T-helper 1 cell treated with Interleukin-12 subunit alpha and Interleukin-12 subunit beta and Interleukin-4 antibody, amounts not matched to agents 30 ng/mL and 1 ng/mL, for 36 hours (primary cell): ENCODE data around the gene DGLUCY. TPM values are rescaled to one million over a fixed set of nuclear protein-coding genes. Genes with fewer than 3 reads are reported as not detected.
"Not testable (repeated sequence)": the region's sequence is repeated elsewhere in the genome, so short reads cannot be mapped to it uniquely, and the experiment has no call there.

Experiments
- intact Hi-C: fragments of 100-400 bp; cut with micrococcal nuclease; formaldehyde crosslinking; loops from one replicate; pipeline ENCODE4 v1.15.1; 2024
- total RNA-seq: library from RNA; stranded (reverse); gene quantifications from 2 replicates; pipeline ENCODE4 v1.2.3, GENCODE V29; 2022

The DGLUCY gene
- total RNA-seq: 87.4 and 93.0 TPM in 2 replicates

GRCh38 chr14:91113829-91114078 is at the start of gene DGLUCY:
Gene DGLUCY (plus strand): TSS chr14:91114073. CDS start chr14:91160295, 46,222 bp downstream.
- intact Hi-C loops: loop anchor here (1.0 to 2.0 kb wide), 11 partner anchors 29 to 729 kb away; partner anchors contain the start of genes CCDC88C and RPS6KA5

DNA sequence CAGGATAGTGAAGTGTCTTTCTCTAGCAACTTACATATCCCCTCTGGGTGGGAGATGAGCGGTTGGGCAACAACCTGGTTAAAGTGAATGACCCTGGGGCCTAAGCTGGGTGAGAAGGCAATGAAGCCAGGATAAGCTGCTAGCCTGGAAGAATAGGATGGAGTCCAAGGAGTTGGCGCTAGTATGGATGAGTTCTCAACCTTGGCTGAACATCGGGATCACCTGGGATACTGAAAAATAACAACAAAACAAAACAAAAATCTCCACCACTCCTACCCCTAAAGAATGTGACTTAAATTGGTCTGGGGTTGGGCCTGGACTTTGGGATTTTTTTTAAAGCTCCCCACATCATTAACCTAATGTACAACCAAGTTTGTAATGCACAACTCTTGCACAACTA is 48.6 kb upstream of the DGLUCY start:
- intact Hi-C loops: no loop called here

- intact Hi-C loops: loop anchor here (1.0 kb wide), 1 partner anchor 11 kb away; no protein-coding TSS in a partner anchor
Observed at GRCh38 chr14:91067186-91067585, 46.7 kb upstream of the DGLUCY start.

DNA sequence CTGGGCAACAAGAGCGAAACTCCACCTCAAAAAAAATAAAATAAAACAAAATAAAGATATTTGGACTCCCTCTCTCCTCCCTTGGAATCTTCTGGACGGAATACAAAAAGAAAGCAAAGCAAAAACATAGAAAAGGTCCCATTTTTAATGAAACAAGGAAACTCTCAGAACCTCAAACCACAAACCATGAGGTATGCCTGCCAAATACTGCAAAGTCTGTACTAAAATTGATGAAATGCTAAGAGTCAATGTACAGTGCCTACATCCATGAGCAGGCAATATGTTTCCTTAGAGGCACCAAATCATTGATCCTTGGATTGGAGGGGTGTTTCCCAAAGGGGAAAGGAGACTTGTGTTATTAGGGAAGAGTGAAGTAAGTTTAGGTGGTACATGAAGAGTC is 45.2 kb upstream of the DGLUCY start:
- intact Hi-C loops: loop anchor here (2.0 kb wide), 1 partner anchor 250 kb away; no protein-coding TSS in a partner anchor

GRCh38 chr14:91070572-91070971 is 43.3 kb upstream of the DGLUCY start:
- intact Hi-C loops: no loop called here

GRCh38 chr14:91075553-91075952 is 38.3 kb upstream of the DGLUCY start:
- intact Hi-C loops: no loop called here

- intact Hi-C loops: loop anchor here (1.0 to 2.0 kb wide), 5 partner anchors 11 to 151 kb away; partner anchors contain the start of gene DGLUCY
Observed at GRCh38 chr14:91078095-91078737, 35.7 kb upstream of the DGLUCY start.

DNA sequence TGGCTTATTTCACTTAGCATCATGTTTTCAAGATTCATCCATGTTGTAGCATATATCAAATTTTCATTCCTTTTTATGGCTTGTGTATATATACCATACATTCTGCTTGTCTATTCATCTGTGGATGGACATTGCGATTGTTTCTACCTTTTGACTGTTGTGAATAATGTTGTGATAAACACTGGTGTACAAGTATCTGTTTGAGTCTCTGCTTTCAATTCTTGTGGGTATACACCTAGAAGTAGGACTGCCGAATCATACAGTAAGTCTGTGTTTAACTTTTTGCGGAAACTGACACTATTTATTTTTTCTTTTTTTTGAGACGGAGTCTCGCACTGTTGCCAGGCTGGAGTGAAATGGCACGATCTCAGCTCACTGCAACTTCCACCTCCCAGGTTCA is 33.8 kb upstream of the DGLUCY start:
- intact Hi-C loops: no loop called here

DNA sequence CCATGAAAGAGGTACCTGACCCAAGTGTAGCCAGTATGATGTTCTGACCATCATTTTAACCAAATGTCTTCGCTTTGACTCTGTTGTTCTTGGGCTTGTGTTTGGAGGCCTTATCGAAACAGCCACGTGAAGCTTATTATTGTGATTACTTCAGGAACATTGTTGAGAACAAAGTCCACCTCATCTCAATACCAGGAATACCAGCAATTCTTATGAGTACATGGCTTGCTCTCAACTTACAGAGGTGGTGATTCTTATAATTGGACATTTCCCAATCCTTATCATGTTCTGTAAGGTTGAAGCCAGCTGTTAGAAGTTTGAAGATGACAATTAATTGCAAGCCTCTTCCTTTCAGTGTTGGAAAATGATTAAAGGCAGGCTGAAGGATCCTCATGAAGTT is 31.6 kb upstream of the DGLUCY start:
- intact Hi-C loops: no loop called here

DNA sequence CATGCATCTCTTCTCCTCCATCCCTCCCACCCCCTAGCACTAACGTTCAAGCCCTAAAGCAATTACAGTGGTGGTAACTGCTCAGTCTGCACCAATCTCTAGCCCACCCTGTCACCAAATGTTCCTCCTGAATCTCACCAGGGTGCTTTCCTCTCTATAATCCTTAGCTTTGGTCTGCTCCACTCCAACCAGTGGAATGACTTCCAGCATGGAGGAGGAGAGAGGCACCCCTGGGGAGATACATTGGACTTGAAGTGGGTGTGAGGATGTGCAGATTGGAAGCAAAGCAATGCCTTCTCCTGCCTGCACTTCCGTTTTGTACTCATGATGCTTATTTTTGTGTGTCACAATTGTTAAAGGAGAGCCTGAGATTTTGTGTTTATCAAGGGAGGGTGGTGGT is 29.4 kb upstream of the DGLUCY start:
- intact Hi-C loops: no loop called here

DNA sequence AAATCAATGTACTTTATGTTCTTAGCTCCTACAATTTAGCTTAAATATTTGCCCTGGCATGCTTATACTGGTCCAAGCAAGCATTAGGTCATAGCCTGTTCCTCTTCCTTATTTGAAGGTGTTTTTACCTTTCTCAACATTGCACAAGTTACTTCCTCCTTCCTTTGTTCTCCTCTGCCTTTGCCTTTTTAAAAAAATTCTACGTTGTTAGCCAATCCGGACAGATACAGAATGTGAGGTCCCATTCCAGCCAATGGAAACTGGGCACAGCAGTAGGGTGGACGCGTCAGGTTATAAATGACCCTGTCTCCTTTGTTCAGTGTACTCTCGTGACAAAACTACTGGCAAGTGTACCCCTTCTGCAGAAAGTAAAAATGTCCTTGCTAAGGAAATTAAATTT is 26.4 kb upstream of the DGLUCY start:
- intact Hi-C loops: not testable (repeated sequence)

DNA sequence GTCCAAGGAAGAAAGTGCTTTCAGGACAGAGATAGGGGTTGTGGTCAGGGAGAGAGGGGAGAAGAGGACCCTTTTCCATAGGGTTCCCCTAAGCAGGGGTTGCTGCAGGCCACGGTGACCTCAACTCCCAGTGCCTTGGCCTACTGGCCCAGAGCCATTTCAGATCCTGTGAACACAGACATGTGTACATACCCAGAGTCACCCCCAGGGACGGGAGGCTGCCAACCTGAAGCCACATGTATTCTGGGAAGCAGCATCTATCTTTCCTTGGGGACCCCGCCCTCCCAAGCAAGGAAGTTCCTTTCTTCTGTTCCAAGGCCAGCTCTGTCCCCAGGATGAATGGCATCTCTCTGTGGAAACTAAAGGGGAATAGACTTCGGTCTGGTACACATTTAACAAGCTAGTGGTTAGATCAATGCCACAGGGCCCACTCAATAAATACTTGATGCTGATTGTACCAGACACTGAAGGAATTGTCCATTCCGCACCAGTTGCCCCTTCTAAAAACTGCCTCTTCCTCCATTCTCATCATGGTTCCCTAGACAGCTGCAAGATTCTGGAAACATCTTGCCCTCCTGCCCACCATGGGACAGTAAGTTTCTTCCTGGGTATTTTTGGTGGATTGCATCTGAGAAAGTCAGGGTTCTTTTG is 25.2 kb upstream of the DGLUCY start:
- intact Hi-C loops: no loop called here

GRCh38 chr14:91089958-91090535 is 23.8 kb upstream of the DGLUCY start:
- intact Hi-C loops: no loop called here

GRCh38 chr14:91090743-91091142 is 23.1 kb upstream of the DGLUCY start:
- intact Hi-C loops: no loop called here

GRCh38 chr14:91092073-91092472 is 21.8 kb upstream of the DGLUCY start:
- intact Hi-C loops: no loop called here

DNA sequence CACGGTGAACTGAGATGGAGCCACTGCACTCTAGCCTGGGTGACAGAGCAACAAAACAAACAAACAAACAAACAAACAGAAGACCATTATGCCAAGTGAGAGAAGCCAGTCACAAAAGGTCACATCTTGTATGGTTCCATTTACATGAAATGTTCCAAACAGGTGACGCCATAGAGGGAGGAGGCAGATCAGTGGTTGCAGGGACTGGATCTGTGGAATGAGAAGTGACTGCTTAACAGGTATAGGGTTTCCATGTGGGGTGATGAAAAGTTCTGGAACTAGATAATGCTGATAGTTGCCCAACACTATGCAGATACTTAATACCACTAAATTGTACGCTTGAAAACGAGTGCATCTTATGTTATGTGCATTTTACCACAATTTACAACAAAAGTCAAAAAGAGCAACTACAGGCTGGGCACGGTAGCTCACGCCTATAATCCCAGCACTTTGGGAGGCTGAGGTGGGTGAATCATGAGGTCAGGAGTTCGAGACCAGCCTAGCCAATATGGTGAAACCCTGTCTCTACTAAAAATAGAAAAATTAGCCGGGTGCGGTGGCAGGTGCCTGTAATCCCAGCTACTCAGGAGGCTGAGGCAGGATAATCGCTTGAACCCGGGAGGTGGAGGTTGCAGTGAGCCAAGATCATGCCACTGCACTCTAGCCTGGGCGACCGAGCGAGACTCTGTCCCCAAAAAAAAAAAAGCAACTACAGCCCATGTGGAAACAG is 20.0 kb upstream of the DGLUCY start:
- intact Hi-C loops: not testable (repeated sequence)

DNA sequence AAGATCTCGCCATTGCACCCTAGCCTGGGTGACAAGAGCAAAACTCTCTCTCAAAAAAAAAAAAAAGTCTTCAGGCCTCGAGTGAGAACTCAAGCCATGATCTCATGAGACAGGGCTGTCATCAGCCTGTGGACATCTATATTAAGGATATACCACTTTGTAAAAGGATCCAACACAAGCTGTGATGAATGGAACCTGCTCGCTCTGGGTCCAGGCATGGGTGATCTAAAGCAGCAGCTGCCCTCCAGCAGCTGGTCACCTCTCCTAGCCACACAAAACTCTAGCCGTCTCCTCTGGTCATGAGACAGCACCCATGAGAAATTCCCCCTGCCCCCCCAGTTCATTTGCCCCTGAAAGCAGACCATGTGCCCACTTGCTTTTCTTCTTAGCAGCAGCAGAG is 19.1 kb upstream of the DGLUCY start:
- intact Hi-C loops: no loop called here

GRCh38 chr14:91095178-91095577 is 18.7 kb upstream of the DGLUCY start:
- intact Hi-C loops: no loop called here

GRCh38 chr14:91097657-91098056 is 16.2 kb upstream of the DGLUCY start:
- intact Hi-C loops: not testable (repeated sequence)

DNA sequence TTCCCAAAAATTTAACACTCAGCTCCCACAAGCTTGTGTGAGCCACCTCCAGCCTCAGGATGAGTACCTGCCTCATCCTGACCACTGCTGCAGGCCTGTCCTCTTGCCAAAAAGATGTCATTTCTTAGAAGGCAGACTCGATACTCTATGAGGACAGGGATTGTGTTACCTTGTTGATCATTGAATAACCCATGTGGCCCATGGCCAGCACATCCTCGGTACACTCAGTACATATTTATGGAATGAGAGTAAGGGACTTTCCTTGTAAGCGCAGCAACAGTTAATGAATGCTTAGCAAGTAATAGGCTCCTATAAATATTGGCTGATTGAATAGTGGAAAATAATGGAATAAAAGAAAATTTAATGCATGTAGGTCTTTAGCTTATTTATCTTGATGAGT is 15.3 kb upstream of the DGLUCY start:
- intact Hi-C loops: no loop called here

DNA sequence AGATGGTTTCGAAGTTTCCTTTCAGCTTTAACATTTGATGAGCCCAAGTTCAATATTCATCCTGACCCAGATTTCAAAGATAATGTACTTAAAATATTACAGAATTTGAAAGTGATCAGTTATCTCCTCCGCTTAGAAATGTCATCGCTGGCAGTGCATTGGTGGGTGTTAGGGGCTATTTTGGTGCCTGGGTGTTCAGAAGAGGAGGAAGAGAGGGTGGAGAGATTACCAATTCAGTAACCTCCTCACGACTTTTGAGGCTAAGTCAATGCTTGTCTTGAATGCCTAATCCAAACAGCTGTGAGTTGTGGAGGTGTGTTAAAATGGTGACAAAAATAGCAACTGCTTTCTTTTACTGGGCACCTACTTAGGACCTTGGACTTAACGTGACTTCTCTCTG is 13.8 kb upstream of the DGLUCY start:
- intact Hi-C loops: no loop called here

DNA sequence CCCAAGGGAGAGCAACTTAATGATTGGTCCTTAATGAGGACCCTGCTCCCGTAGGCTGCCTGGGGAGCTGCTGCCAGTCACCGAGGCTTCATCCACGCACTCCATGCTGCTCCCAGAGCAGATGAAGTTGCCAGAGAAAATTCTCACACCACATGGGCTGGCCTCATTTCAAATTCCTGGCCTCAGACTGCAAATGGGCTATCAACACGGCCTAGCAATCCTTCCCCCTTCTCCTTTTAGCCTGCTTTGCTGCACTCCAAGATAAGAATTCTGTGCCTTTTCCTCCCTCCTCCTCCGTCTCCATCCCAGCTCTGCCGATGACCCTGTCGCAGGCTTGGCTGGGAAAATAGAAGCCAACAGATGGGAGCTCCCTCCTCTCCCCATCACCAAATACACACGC is 10.8 kb upstream of the DGLUCY start:
- intact Hi-C loops: no loop called here
